ENCODE results near the gene GSTK1.
"Not testable (repeated sequence)": the region's sequence is repeated elsewhere in the genome, so short reads cannot be mapped to it uniquely, and the experiment has no call there.

- TF ChIP-seq CTCF, POLR2A (IDR thresholded peaks at IDR 0.05): not testable (repeated sequence)
Observed at GRCh38 chr7:143289888-143290287, 26.6 kb downstream of the GSTK1 start.
